Measurements from ENCODE around the gene FHL2.

FHL2 gene

DNA sequence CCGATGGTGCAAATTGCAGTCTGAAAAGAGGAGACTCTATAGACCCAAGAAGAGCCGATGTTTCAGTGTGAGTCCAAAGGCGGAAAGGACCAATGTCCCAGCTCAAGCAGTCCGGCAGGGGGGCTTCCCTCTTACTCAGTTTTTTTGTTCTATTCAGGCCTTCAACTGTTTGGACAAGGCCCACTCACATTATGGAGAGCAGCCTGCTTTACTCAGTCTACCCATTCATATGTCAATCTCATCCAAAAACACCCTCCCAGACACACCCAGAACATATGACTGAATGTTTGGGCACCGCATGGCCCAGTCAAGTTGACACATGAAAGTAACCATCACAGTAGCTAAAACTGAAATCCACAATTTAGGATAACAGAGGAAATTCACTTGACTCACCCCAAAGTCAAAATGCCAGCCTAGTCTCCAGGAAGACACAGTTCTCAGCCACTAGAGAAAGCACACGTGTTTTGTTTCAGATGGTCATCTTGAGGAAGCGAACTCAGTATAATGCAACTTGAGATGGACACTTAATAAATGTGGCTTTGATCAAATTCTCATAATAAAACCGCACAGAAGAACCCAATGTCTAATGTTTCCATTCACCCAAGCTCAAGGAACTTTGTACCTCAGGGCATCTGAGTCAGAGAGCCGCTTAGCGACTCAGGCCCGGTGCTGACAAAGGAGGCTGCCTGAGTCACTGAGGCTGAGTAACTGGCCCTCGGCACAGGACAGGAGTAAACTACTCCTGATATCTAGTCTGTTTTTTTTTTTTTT, 2.4 kb downstream of the FHL2 start:
- no peak for DNase-seq

DNA sequence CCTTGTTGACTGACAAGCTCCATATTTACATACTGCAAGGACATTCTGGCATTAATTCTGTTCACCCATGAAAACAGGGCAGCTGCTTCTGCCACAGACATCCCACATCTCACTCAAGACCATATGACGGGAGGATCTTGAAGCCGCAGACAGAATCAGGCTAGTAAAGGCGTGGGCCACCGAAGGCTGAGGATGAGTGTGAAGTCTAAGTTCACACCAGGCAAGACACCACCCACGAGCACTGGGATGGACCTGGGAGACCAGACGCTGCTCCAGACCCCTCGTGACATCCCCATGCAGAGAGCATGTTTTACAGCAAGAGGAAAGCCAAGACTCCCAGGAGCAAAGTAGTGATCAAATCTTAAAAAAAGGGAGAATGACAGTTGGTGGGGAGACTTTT, 3.2 kb downstream of the FHL2 start:
- DNase-seq = no peak

GRCh38 chr2:105394951-105395611, 3.8 kb downstream of the FHL2 start:
- no peak for DNase-seq

DNA sequence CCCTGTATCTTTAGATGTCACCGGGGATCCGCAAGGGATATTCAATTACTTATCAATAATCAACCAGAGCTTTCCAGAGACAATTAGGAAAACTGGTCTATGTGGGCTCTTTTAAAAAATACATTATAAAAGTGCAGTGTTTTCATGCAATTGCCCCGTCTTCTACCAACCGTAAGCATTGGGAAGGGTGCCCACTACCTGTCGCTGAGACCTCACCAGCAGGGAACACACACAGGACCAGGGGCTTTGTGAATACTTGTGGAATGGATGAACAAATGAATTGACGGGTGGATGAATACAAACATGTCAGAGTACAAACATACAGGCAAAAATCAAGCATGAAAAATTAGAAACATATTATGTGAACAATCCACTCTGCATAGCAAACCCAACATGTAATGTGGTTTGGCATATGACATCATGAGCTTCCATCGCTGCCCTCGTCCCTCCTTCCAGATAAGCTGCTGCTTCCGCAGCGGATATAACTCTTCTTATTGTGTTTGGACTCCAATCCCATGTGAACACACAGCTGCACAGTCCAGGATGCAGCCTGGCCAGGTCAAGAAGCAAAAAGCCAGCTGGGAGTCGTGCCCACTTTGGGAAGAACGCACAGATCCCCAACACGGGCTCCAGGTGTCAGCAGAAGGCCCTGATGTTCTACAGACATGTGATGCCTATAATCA, 5.3 kb downstream of the FHL2 start:
- DNase-seq = no peak

DNA sequence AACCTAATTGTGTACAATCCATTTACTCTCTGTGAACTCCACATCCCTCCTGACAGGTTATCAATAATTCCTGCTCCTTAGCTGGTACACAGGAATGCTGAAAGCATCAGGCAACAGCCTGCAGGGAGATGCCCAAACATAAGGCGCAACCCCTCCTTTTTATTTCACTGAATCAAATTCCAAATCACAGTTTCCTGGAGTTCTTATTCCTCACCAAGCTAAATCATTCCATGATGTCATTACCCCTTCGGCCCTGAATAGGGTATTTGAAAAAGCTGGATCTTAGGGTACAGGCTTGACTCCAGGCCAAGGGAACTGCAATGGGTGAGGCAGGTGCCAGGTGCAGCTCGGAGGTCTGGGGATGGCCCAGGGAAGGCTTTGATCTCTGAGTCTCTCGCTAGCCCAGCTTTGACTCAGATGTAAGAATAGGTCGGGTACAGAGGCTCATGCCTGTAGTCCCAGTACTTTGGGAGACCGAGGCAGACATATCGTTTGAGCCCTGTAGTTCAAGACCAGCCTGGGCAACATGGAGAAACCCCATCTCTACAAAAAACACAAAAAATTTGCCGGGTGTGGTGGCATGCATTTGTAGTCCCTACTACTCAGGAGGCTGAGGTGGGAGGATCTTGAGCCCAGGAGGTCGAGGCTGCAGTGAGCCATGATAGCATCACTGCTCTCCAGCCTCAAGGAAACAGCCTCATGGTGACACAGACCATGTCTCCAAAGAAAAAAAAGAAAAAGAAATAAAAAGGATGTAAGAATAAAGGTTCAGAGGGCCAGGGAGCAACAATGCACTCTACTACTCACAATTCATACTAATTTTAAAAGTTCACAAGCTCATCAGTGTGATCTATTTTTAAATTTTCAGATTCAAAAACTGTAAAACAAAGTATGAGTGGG, 6.8 kb downstream of the FHL2 start:
- no peak for DNase-seq

DNA sequence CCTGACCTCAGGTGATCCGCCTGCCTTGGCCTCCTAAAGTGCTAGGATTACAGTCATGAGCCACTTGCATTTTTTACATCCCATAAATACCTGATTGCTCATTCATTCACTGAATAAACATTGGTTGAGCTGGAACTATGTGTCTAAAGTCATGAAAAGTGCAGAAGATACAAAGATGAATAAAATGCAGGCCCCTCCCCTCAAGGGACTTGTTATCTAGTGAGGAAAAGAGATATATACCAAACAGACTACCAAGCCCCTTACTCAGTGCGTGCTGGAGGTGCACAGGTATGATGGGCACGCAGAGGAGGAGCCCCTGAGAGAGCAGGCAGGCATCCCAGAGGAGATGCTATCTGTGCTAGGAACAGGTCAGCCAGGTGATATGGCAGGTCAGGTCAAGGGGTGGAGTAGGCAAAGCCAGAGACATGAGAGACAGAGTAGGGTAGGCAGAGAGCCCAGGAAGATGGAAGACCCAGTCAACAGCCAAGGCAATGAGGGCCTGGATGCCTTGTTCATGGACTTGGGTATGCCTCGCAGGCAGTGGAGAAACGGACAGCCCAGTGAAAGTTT, 7.7 kb downstream of the FHL2 start:
- no peak for DNase-seq

GRCh38 chr2:105390454-105390853, 8.4 kb downstream of the FHL2 start:
- no peak for DNase-seq

DNA sequence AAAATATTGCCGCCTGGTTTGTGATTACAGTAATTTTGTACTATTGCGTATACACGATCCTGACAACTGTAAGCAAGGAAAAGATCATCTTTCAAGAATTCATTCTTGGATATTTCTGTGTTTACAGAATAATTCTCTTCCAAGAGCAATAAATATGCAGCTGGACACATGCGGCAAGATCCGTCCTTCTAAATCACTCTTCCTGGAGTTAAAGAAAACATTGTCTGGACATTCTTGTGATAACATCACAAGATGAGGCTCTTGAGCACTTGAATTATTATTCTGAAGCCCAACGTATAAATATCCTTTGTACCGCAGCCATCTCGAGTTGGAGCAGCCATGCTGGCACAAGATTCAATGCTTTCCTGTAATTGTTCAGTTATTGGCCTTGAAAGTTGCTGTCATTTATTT, 9.9 kb downstream of the FHL2 start:
- DNase-seq = no peak

- no peak for DNase-seq
Measured at GRCh38 chr2:105387225-105387624, 11.6 kb downstream of the FHL2 start.

DNA sequence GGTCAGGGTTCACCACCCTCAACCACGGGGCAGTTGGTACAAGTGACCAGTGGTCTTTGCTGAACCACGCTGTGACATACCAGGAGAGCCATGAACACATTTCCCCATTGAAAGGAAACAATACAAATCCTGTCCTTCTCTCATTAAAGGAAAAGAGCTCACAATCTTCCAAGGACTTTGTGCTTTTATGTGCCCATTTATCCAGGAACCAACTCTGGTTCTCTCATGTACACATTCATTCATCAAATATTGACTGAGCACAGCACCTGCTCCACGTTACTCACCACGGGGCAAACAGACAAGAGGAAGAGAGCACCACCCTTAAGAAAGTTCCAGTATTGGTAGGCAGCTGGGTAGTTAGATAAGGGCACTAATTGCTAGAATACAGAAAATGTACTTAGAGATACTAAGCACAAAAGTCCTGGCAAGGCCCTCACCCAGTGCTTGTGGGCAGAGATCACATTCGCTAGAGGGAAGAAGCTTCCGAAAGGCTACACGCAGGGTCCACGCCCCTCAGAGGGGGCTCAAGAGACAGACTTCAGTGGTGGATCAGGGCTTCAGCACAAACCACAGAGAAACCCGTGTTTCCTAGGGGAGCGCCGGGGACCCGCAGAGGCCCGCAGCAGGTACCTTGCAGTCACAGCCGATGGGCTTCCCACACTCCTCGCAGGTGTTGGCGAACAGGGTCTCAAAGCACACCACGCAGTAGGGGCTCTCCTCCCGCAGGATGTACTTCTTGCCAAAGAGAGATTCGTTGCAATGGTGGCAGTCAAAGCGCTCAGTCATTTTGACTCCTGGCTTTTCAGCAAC, 12.9 kb downstream of the FHL2 start:
- DNase-seq = no peak

DNA sequence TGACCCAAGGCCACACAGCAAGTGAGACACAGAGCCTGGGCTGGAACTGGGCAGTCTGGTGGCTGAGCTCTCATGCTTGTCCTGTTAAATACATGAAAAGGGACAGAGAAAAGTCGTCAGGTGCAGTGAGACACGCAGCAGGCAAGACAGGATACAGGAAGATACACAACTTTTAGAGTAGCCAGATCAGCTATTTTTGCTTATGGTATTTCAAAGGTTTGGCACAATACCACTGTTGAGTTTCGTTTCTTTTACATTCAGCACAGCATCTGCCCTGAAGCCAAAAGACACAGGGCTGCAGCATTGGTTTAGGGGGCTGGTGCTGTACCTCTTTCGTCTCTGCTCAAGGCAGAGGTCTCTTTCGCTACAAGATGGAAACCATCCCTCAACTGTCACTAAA, 14.0 kb downstream of the FHL2 start:
- DNase-seq = no peak

DNA sequence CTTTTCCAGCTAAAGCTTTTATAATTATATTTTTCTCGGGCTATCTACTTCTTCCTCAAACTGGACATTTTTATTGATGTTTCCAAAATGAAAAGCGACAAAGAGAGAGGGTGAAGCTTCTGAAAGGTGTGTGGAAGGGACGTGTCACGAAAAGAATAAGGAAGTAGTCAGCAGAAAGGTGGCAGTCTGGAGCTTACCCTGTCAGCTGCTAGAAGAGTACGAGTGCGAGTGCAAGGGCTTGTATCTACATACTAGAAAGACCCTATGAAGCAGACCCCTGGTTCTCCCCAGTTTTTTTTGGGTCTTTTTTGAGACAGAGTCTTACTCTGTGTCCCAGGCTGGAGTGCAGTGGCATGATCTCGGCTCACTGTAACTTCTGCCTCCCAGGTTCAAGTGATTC, 14.6 kb downstream of the FHL2 start:
- DNase-seq = no peak

GRCh38 chr2:105383432-105384166, 15.3 kb downstream of the FHL2 start:
- no peak for DNase-seq

GRCh38 chr2:105382177-105382576, 16.7 kb downstream of the FHL2 start:
- DNase-seq = no peak

DNA sequence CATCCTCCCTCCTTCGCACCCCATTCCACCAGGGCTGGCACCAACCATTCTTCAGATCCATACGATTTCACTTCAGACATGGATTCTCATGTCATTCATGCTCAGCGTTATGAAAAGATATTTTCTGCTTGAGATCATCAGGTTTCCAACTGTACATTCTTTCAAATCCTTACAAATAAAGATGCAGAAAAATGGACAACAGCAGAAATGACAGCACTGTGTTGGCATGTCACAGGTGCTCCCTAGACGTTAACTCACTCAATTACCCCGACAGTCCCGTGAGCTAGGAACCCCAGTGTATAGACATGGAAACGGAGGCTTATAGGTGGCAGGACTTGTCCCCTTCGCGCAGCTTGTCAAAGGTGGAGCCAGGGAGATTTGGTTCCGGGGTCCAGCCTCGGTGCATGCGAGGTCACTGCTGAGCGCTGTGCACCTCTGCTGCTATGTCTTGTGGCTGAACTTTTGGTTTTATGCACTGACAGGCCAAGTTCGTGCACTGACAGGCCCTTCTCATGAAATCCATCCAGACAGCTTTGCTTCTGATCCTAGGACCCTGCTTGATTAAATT, 17.7 kb downstream of the FHL2 start:
- DNase-seq = no peak

GRCh38 chr2:105380432-105381100, 18.3 kb downstream of the FHL2 start:
- no peak for DNase-seq

GRCh38 chr2:105379741-105380186, 19.1 kb downstream of the FHL2 start:
- DNase-seq = no peak

- no peak for DNase-seq
Measured at GRCh38 chr2:105378921-105379383, 19.9 kb downstream of the FHL2 start.

- no peak for DNase-seq
Measured at GRCh38 chr2:105378276-105378840, 20.5 kb downstream of the FHL2 start.

- DNase-seq = no peak
Measured at GRCh38 chr2:105377871-105378270, 21.0 kb downstream of the FHL2 start.
